Uterus (tissue), 4 donors: Measurements from ENCODE around the gene GAPDHS. TPM values are rescaled to one million over a fixed set of nuclear protein-coding genes. Genes with fewer than 3 reads are reported as not detected.

Experiments
- DNase-seq, 2 donors: peaks; one replicate each; pipeline ENCODE4 v3.0.0-alpha.2; 2019 to 2020
- H3K27ac ChIP-seq, 2 donors: fragments of 200-600 bp; sonication (generic); 1 replicate in 1 of 2; 2 replicates in 1 of 2; pipeline ENCODE4 v1.5.1; 2016 to 2018
- H3K27me3 ChIP-seq, 2 donors: fragments of 200-600 bp; sonication (generic); one replicate each; pipeline ENCODE4 v1.5.1; 2018 to 2019; ENCODE audit warnings: control low read depth in 1 of 2
- H3K36me3 ChIP-seq, 2 donors: fragments of 200-600 bp; sonication (generic); one replicate each; pipeline ENCODE4 v1.5.1; 2019; ENCODE audit warnings: control low read depth in 1 of 2
- H3K4me1 ChIP-seq, 2 donors: fragments of 200-600 bp; sonication (generic); one replicate each; pipeline ENCODE4 v1.5.1; 2018 to 2019; ENCODE audit warnings: control low read depth in 1 of 2
- H3K4me3 ChIP-seq, 2 donors: fragments of 200-600 bp; sonication (generic); 1 replicate in 1 of 2; 2 replicates in 1 of 2; pipeline ENCODE4 v1.5.1; 2018 to 2019; ENCODE audit warnings: mild to moderate bottlenecking in 1 of 2
- H3K9me3 ChIP-seq, 2 donors: fragments of 200-600 bp; sonication (generic); one replicate each; pipeline ENCODE4 v1.5.1; 2019; ENCODE audit warnings: control low read depth in 1 of 2
- CTCF ChIP-seq, 4 experiments: fragments of 200-600 bp in 2 of 4; fragments of 450-650 bp in 2 of 4; sonication (generic) in 2 of 4; IDR thresholded peaks; one replicate each; pipeline ENCODE4 v1.5.1; 2016 to 2019; ENCODE audit warnings: antibody characterized with exemption in 4 of 4, mild to moderate bottlenecking in 2 of 4, moderate library complexity in 1 of 4
- POLR2A ChIP-seq, 2 donors: fragments of 450-650 bp; IDR thresholded peaks; one replicate each; pipeline ENCODE4 v1.6.1; 2016; ENCODE audit warnings: antibody characterized with exemption in 2 of 2, mild to moderate bottlenecking in 1 of 2, moderate library complexity in 1 of 2
- intact Hi-C: fragments of 100-400 bp; cut with DNase I; formaldehyde crosslinking; loops from one replicate; pipeline ENCODE4 v1.15.1; 2023; ENCODE audit warnings: low total_unique reads
- total RNA-seq, 4 donors: library from RNA; depleted of rRNA in 3 of 4; stranded (reverse); fragments of >200 nt in 3 of 4; gene quantifications; one replicate each; pipeline versions ENCODE4 v1.1.0 to v1.2.4, GENCODE V29; 2014 to 2023
- donor health status: DM: yes; HTN: yes; CAD: no.

GAPDHS gene
- total RNA-seq, 4 donors from 2014 or later = not detected

- H3K36me3 ChIP-seq = no peaks in the 10 kb centered on the region
- TF ChIP-seq POLR2A (IDR thresholded peaks at IDR 0.05) = no peak
- no peak for TF ChIP-seq CTCF (IDR thresholded peaks at IDR 0.05)
- no peak overlapping the region for H3K4me3 ChIP-seq
- no peaks in the 10 kb centered on the region for H3K27me3 ChIP-seq
- no peak overlapping the region for H3K27ac ChIP-seq
- H3K4me1 ChIP-seq = no peaks in the 10 kb centered on the region
- intact Hi-C loops = no loop called here
- no peak for DNase-seq
- H3K9me3 ChIP-seq = no peaks in the 10 kb centered on the region
These were observed 54.1 kb downstream of the GAPDHS start for GRCh38 chr19:35587321-35587720.

- DNase-seq = no peak
- no peak for TF ChIP-seq POLR2A (IDR thresholded peaks at IDR 0.05)
- no peak for TF ChIP-seq CTCF (IDR thresholded peaks at IDR 0.05)
These were observed 57.6 kb downstream of the GAPDHS start for GRCh38 chr19:35590875-35591274.

GRCh38 chr19:35592226-35592625 is 59.0 kb downstream of the GAPDHS start:
- DNase-seq = no peak
- intact Hi-C loops = no loop called here
- H3K4me1 ChIP-seq = no peaks in the 10 kb centered on the region
- H3K9me3 ChIP-seq = no peaks in the 10 kb centered on the region
- H3K27me3 ChIP-seq = no peaks in the 10 kb centered on the region
- H3K27ac ChIP-seq = no peak overlapping the region
- H3K36me3 ChIP-seq = no peaks in the 10 kb centered on the region
- no peak overlapping the region for H3K4me3 ChIP-seq
- TF ChIP-seq CTCF (IDR thresholded peaks at IDR 0.05) = peak in 1 of 4 experiments; percentile 8
- TF ChIP-seq POLR2A (IDR thresholded peaks at IDR 0.05) = no peak

More at GRCh38 chr19:35590875-35591274, 57.6 kb downstream of the GAPDHS start:
- no peak overlapping the region for H3K4me3 ChIP-seq
- H3K27me3 ChIP-seq = no peaks in the 10 kb centered on the region
- intact Hi-C loops = no loop called here
- H3K9me3 ChIP-seq = no peaks in the 10 kb centered on the region
- no peaks in the 10 kb centered on the region for H3K4me1 ChIP-seq
- no peak overlapping the region for H3K27ac ChIP-seq
- H3K36me3 ChIP-seq = no peaks in the 10 kb centered on the region

Other genes with a start within 250 kb of the GAPDHS start
- 10 to 100 TPM in 1 of 4 donors, under 1 TPM in 1, not detected in 2; 0.91 to 15.1 TPM for gene MAG, start 241.3 kb upstream of the GAPDHS start, total RNA-seq
- gene CD22, start 204.3 kb upstream of the GAPDHS start, total RNA-seq = 1 to 10 TPM in 2 of 4 donors, under 1 TPM in 2; under 0.01 to 9.4 (median 1.3) TPM
- gene FFAR1, start 185.6 kb upstream of the GAPDHS start, total RNA-seq = under 1 TPM in 1 of 4 donors, not detected in 3; 0.21 TPM
- not detected for gene FFAR3, start 175.0 kb upstream of the GAPDHS start, total RNA-seq
- gene GPR42, start 162.4 kb upstream of the GAPDHS start, total RNA-seq = not detected
- under 1 TPM in 2 of 4 donors, not detected in 2; 0.21 TPM for gene FFAR2, start 85.2 kb upstream of the GAPDHS start, total RNA-seq
- gene KRTDAP, start 43.0 kb upstream of the GAPDHS start, total RNA-seq = not detected
- 10 to 100 TPM in 3 of 4 donors, 1 to 10 TPM in 1; 4.4 to 73.7 (median 39.5) TPM for gene DMKN, start 19.8 kb upstream of the GAPDHS start, total RNA-seq
- under 1 TPM in 1 of 4 donors, not detected in 3; 0.37 TPM for gene SBSN, start 5.1 kb upstream of the GAPDHS start, total RNA-seq
- gene TMEM147, start 12.2 kb downstream of the GAPDHS start, total RNA-seq = 100 to 1,000 TPM in 1 of 4 donors, 10 to 100 TPM in 3; 34.6 to 111 (median 50.0) TPM
- gene ATP4A, start 30.2 kb downstream of the GAPDHS start, total RNA-seq = under 1 TPM in 1 of 4 donors, not detected in 3; 0.14 TPM
- not detected for gene PMIS2, start 52.7 kb downstream of the GAPDHS start, total RNA-seq
- 10 to 100 TPM in 3 of 4 donors, 1 to 10 TPM in 1; 6.1 to 37.9 (median 17.7) TPM for gene HAUS5, start 79.3 kb downstream of the GAPDHS start, total RNA-seq
- gene RBM42, start 95.6 kb downstream of the GAPDHS start, total RNA-seq = 10 to 100 TPM; 23.8 to 60.0 (median 31.5) TPM
- 1 to 10 TPM in 1 of 4 donors, under 1 TPM in 1, not detected in 2; 0.48 to 1.6 TPM for gene ETV2, start 108.3 kb downstream of the GAPDHS start, total RNA-seq
- 100 to 1,000 TPM in 3 of 4 donors, 10 to 100 TPM in 1; 47.4 to 344 (median 208) TPM for gene COX6B1, start 114.9 kb downstream of the GAPDHS start, total RNA-seq
- gene UPK1A, start 133.1 kb downstream of the GAPDHS start, total RNA-seq = under 1 TPM in 1 of 4 donors, not detected in 3; 0.91 TPM
- not detected for gene ZBTB32, start 171.1 kb downstream of the GAPDHS start, total RNA-seq
- gene KMT2B, start 184.5 kb downstream of the GAPDHS start, total RNA-seq = 10 to 100 TPM in 3 of 4 donors, 1 to 10 TPM in 1; 5.0 to 60.8 (median 16.8) TPM
- 1 to 10 TPM in 3 of 4 donors, under 1 TPM in 1; 0.77 to 5.3 (median 2.2) TPM for gene IGFLR1, start 209.0 kb downstream of the GAPDHS start, total RNA-seq
- gene U2AF1L4, start 212.0 kb downstream of the GAPDHS start, total RNA-seq = 100 to 1,000 TPM in 1 of 4 donors, 10 to 100 TPM in 2, 1 to 10 TPM in 1; 6.5 to 116 (median 19.5) TPM
- gene PSENEN, start 212.2 kb downstream of the GAPDHS start, total RNA-seq = 10 to 100 TPM in 3 of 4 donors, 1 to 10 TPM in 1; 5.3 to 37.3 (median 18.8) TPM
- gene LIN37, start 215.1 kb downstream of the GAPDHS start, total RNA-seq = 10 to 100 TPM in 3 of 4 donors, 1 to 10 TPM in 1; 6.8 to 31.6 (median 16.9) TPM
- 100 to 1,000 TPM in 3 of 4 donors, 10 to 100 TPM in 1; 24.5 to 217 (median 134) TPM for gene HSPB6, start 223.6 kb downstream of the GAPDHS start, total RNA-seq
- 10 to 100 TPM in 1 of 4 donors, 1 to 10 TPM in 3; 1.0 to 52.6 (median 4.1) TPM for gene PROSER3, start 224.7 kb downstream of the GAPDHS start, total RNA-seq
- 10 to 100 TPM in 2 of 4 donors, 1 to 10 TPM in 1, under 1 TPM in 1; 0.26 to 43.4 (median 8.9) TPM for gene ARHGAP33, start 242.1 kb downstream of the GAPDHS start, total RNA-seq